H1 (cell line): Measurements from ENCODE around the gene SPTY2D1. TPM values are rescaled to one million over a fixed set of nuclear protein-coding genes. Genes with fewer than 3 reads are reported as not detected.

Experiments used
- CTCF ChIA-PET: fragments of 300-600 bp; sonication (Branson Sonifier 250); formaldehyde crosslinking; loops from one replicate; lab custom pipeline; 2021; ENCODE audit not compliant: partially characterized antibody; lab: Charles Lee
- POLR2A ChIA-PET: fragments of 300-600 bp; sonication (Branson Sonifier 250); formaldehyde crosslinking; loops from one replicate; lab custom pipeline; 2021; ENCODE audit warnings: inconsistent platforms; ENCODE audit not compliant: partially characterized antibody; lab: Charles Lee
- DNase-seq, 2 experiments: peaks; one replicate each; pipeline versions ENCODE4 v3.0.0 to v3.0.0-alpha.2; 2010 to 2022; ENCODE audit warnings: low spot score in 2 of 2, low read depth in 1 of 2, mixed read lengths in 1 of 2
- FAIRE-seq: peaks from 2 replicates; lab custom pipeline; 2011; peaks lifted over from hg19 to GRCh38; lab: Jason Lieb, UNC
- H2AFZ ChIP-seq: 2 replicates; pipeline ENCODE4 v1.8.1; 2012; ENCODE audit warnings: low read length, inconsistent platforms
- H2AK5ac ChIP-seq: 2 replicates; pipeline ENCODE4 v1.6.1; 2013; ENCODE audit warnings: low read depth, low read length
- H2BK120ac ChIP-seq: replicated peaks from 2 replicates; pipeline ENCODE3; 2013; ENCODE audit warnings: low read depth, low read length, inconsistent platforms
- H2BK12ac ChIP-seq: 2 replicates; pipeline ENCODE4 v1.6.1; 2013; ENCODE audit warnings: low read depth, low read length
- H2BK15ac ChIP-seq: 2 replicates; pipeline ENCODE4 v1.6.1; 2013; ENCODE audit warnings: low read length
- H2BK20ac ChIP-seq: 2 replicates; pipeline ENCODE4 v1.6.1; 2013; ENCODE audit warnings: low read length
- H2BK5ac ChIP-seq: 2 replicates; pipeline ENCODE4 v1.6.1; 2013; ENCODE audit warnings: low read depth, low read length
- H3K14ac ChIP-seq: 2 replicates; pipeline ENCODE4 v1.6.1; 2013; ENCODE audit warnings: inconsistent platforms; ENCODE audit not compliant: insufficient read length
- H3K18ac ChIP-seq: 2 replicates; pipeline ENCODE4 v1.6.1; 2013; ENCODE audit warnings: low read length; ENCODE audit errors: extremely low read depth
- H3K23ac ChIP-seq: 2 replicates; pipeline ENCODE4 v1.6.1; 2013; ENCODE audit warnings: inconsistent platforms; ENCODE audit not compliant: insufficient read length
- H3K23me2 ChIP-seq: 2 replicates; pipeline ENCODE4 v1.6.1; 2013; ENCODE audit warnings: low read depth, low read length
- H3K27ac ChIP-seq: 2 replicates; pipeline ENCODE4 v1.6.1; 2011; ENCODE audit warnings: low read depth, low read length, inconsistent platforms
- H3K27me3 ChIP-seq, 4 experiments: replicated peaks in 1 of 4; 1 replicate in 1 of 4; 2 replicates in 3 of 4; pipeline versions ENCODE4 v1.6.1 to v1.8.1; 2011 to 2013; ENCODE audit warnings: low read length in 3 of 4, mild to moderate bottlenecking in 3 of 4, inconsistent platforms in 2 of 4, mixed read lengths in 2 of 4, moderate library complexity in 1 of 4; ENCODE audit not compliant: control insufficient read depth in 3 of 4, insufficient read depth in 3 of 4; ENCODE audit errors: extremely low read depth in 1 of 4
- H3K36me3 ChIP-seq, 4 experiments: 2 replicates each; pipeline versions ENCODE4 v1.6.1 to v1.8.1; 2011 to 2013; ENCODE audit warnings: mild to moderate bottlenecking in 4 of 4, low read length in 3 of 4, moderate library complexity in 2 of 4, control low read depth in 1 of 4, inconsistent platforms in 1 of 4; ENCODE audit not compliant: insufficient read depth in 4 of 4, control insufficient read depth in 2 of 4
- H3K4ac ChIP-seq: replicated peaks from 2 replicates; pipeline ENCODE3; 2013; ENCODE audit warnings: low read length, low read depth, mixed read lengths, inconsistent platforms; ENCODE audit not compliant: insufficient read length
- H3K4me1 ChIP-seq, 4 experiments: replicated peaks in 1 of 4; 1 replicate in 1 of 4; 2 replicates in 3 of 4; pipeline versions ENCODE4 v1.6.1 to v1.8.1; 2011 to 2013; ENCODE audit warnings: low read length in 3 of 4, inconsistent platforms in 2 of 4, mixed read lengths in 1 of 4; ENCODE audit not compliant: insufficient read depth in 4 of 4, control insufficient read depth in 3 of 4
- H3K4me2 ChIP-seq, 2 experiments: 2 replicates each; pipeline versions ENCODE4 v1.6.1 to v1.8.1; 2011 to 2013; ENCODE audit warnings: low read depth in 2 of 2, low read length in 2 of 2, control low read depth in 1 of 2, inconsistent platforms in 1 of 2, mild to moderate bottlenecking in 1 of 2; ENCODE audit not compliant: insufficient read depth in 1 of 2
- H3K4me3 ChIP-seq, 4 experiments: fragments of 200-600, 300-600 bp in 1 of 4; sonication (generic), shearing (Covaris generic), sonication (Bioruptor Twin) in 1 of 4; 2 replicates each; pipeline versions ENCODE4 v1.5.1 to v1.8.1; 2011 to 2016; ENCODE audit warnings: low read length in 4 of 4, low read depth in 3 of 4, control low read depth in 2 of 4, inconsistent platforms in 2 of 4, mild to moderate bottlenecking in 2 of 4, mixed read lengths in 1 of 4, moderate library complexity in 1 of 4; ENCODE audit not compliant: insufficient read depth in 2 of 4; ENCODE audit errors: extremely low read depth in 1 of 4
- H3K56ac ChIP-seq: replicated peaks from 2 replicates; pipeline ENCODE3; 2013; ENCODE audit warnings: low read depth, mild to moderate bottlenecking, mixed read lengths, low read length, inconsistent platforms; ENCODE audit not compliant: insufficient read length
- H3K79me1 ChIP-seq: 2 replicates; pipeline ENCODE4 v1.6.1; 2013; ENCODE audit warnings: low read depth, low read length, control low read depth
- H3K79me2 ChIP-seq, 2 experiments: 2 replicates each; pipeline versions ENCODE4 v1.6.1 to v1.8.1; 2012 to 2013; ENCODE audit warnings: low read length in 2 of 2, mild to moderate bottlenecking in 2 of 2, inconsistent platforms in 1 of 2; ENCODE audit not compliant: insufficient read depth in 2 of 2, control insufficient read depth in 1 of 2
- H3K9ac ChIP-seq, 4 experiments: replicated peaks in 1 of 4; 1 replicate in 1 of 4; 2 replicates in 3 of 4; pipeline versions ENCODE4 v1.6.1 to v1.8.1; 2011 to 2013; ENCODE audit warnings: low read depth in 3 of 4, low read length in 3 of 4, control low read depth in 2 of 4, mild to moderate bottlenecking in 2 of 4, moderate library complexity in 2 of 4, inconsistent platforms in 1 of 4; ENCODE audit errors: extremely low read depth in 1 of 4
- H3K9me3 ChIP-seq, 2 experiments: 2 replicates each; pipeline versions ENCODE4 v1.6.1 to v1.8.1; 2012 to 2013; ENCODE audit warnings: mild to moderate bottlenecking in 2 of 2, moderate library complexity in 2 of 2, control low read depth in 1 of 2, inconsistent platforms in 1 of 2, low read depth in 1 of 2, low read length in 1 of 2, mixed read lengths in 1 of 2; ENCODE audit not compliant: insufficient read depth in 2 of 2
- H4K20me1 ChIP-seq, 2 experiments: replicated peaks in 1 of 2; 2 replicates each; pipeline versions ENCODE3 to v1.8.1; 2011 to 2013; ENCODE audit warnings: inconsistent platforms in 2 of 2, low read length in 2 of 2, mild to moderate bottlenecking in 1 of 2; ENCODE audit not compliant: insufficient read depth in 2 of 2, control insufficient read depth in 1 of 2
- H4K5ac ChIP-seq: 2 replicates; pipeline ENCODE4 v1.6.1; 2013; ENCODE audit warnings: low read length, low read depth, mixed read lengths, inconsistent platforms; ENCODE audit not compliant: insufficient read length
- H4K8ac ChIP-seq: 2 replicates; pipeline ENCODE4 v1.8.0; 2013; ENCODE audit warnings: mild to moderate bottlenecking, moderate library complexity, low read length, inconsistent platforms; ENCODE audit not compliant: insufficient read depth; ENCODE audit errors: extremely low read depth
- H4K91ac ChIP-seq: replicated peaks from 2 replicates; pipeline ENCODE3; 2013; ENCODE audit warnings: low read length, mixed read lengths, inconsistent platforms; ENCODE audit not compliant: insufficient read length
- NRF1 ChIP-seq: IDR thresholded peaks from 2 replicates; pipeline ENCODE4 v1.6.1; 2011; ENCODE audit warnings: mild to moderate bottlenecking, low read depth, low read length, improper control_type of control experiment
- WGBS, 2 experiments: shearing (Covaris generic) in 1 of 2; methylation state at CpG; one replicate each; pipeline versions ENCODE4 v1.1.6 to v1.1.7; 2013 to 2015; ENCODE audit warnings: low lambda C conversion rate in 2 of 2, mixed read lengths in 2 of 2, inconsistent platforms in 1 of 2, low coverage in 1 of 2, missing lambda C conversion rate in 1 of 2; ENCODE audit not compliant: insufficient replicate concordance in 2 of 2, insufficient coverage in 1 of 2, insufficient read length in 1 of 2; ENCODE audit errors: extremely low coverage in 1 of 2, missing lambda C conversion rate in 1 of 2; 5-methylcytosine and 5-hydroxymethylcytosine counted together
- polyA plus RNA-seq, 7 experiments: library from polyadenylated mRNA; depleted of rRNA in 3 of 7; stranded (reverse) in 5 of 7; unstranded in 2 of 7; fragments of >200 nt in 5 of 7; fragments of 200-250 nt in 2 of 7; gene quantifications; 1 replicate in 5 of 7; 2 replicates in 1 of 7; 4 replicates in 1 of 7; pipeline versions ENCODE4 v1.2.1 to v1.2.3, GENCODE V29; 2011 to 2013; ENCODE audit warnings: missing spikeins in 2 of 7, mixed read lengths in 2 of 7
- total RNA-seq: library from RNA; stranded (reverse); fragmentation: NEBNext Ultra II Directional; extraction: Animal tissue kit (Norgen Biotek cat#: 25700); gene quantifications from 2 replicates; pipeline ENCODE4 v1.2.1, GENCODE V29; 2021

Gene SPTY2D1
- total and polyA plus RNA-seq, 2 of the 8 experiments (the other 6 are each of a cell fraction or from before 2014, with no cell fraction given), result 4.9 to 17.6 TPM

- H2BK5ac ChIP-seq, result no peak overlapping the region
- H3K18ac ChIP-seq, result no peak overlapping the region
- H3K4me1 ChIP-seq, result no peaks in the 10 kb centered on the region
- H3K4me3 ChIP-seq, result no peak overlapping the region
- no peak overlapping the region for H3K14ac ChIP-seq
- no peak overlapping the region for H2BK20ac ChIP-seq
- POLR2A ChIA-PET, result interaction anchor here (1.1 kb wide), 1 partner anchor 55 kb away, joined by 3 read pairs; the partner anchor contains the start of gene TSG101
- H2BK12ac ChIP-seq, result no peak overlapping the region
- H3K23me2 ChIP-seq, result no peaks in the 10 kb centered on the region
- no peaks in the 10 kb centered on the region for H3K9me3 ChIP-seq
- H2BK120ac ChIP-seq, result no peak overlapping the region
- H4K91ac ChIP-seq, result no peak overlapping the region
- no peak overlapping the region for H4K5ac ChIP-seq
- no peak overlapping the region for H3K4me2 ChIP-seq
- no peak overlapping the region for H2AK5ac ChIP-seq
- H3K79me1 ChIP-seq, result no peaks in the 10 kb centered on the region
- H4K8ac ChIP-seq, result no peak overlapping the region
- H4K20me1 ChIP-seq, result no peaks in the 10 kb centered on the region
- no peak for DNase-seq
- no peak for TF ChIP-seq NRF1
- CTCF ChIA-PET, result interaction anchor here (1.0 kb wide), 1 partner anchor 139 kb away, joined by 4 read pairs; no protein-coding TSS in a partner anchor
- H3K27ac ChIP-seq, result no peak overlapping the region
- H3K4ac ChIP-seq, result no peak overlapping the region
- H2BK15ac ChIP-seq, result no peak overlapping the region
- no peak overlapping the region for H3K23ac ChIP-seq
- FAIRE-seq, result no peak
- H3K36me3 ChIP-seq, result 0 out of 8 replicates have a peak, but pooled peaks cover 0 to 3% (median 0%) of the 10 kb centered on the region in 4 experiments
- H3K27me3 ChIP-seq, result no peaks in the 10 kb centered on the region
- 91% methylated on average over 1 of the region's 1 CpG; no CpG with 5 or more reads in 1 of the 2 experiments for WGBS, 2 experiments
- H3K79me2 ChIP-seq, result no peaks in the 10 kb centered on the region
- H2AFZ ChIP-seq, result no peak overlapping the region
- no peak overlapping the region for H3K9ac ChIP-seq
- no peak overlapping the region for H3K56ac ChIP-seq
These were observed 52.3 kb downstream of the SPTY2D1 start for GRCh38 chr11:18581825-18582224.
